AG04450 (cell line): ENCODE data around the gene MAML1. TPM values are rescaled to one million over a fixed set of nuclear protein-coding genes. Genes with fewer than 3 reads are reported as not detected.

Experiments used
- CTCF ChIA-PET: fragments of 300-600, 350-600 bp; formaldehyde crosslinking; extraction: SDS; loops from one replicate; lab custom pipeline; 2022; ENCODE audit warnings: antibody characterized with exemption, inconsistent platforms; lab: Charles Lee
- POLR2A ChIA-PET: fragments of 350-600 bp; formaldehyde crosslinking; extraction: SDS; loops from one replicate; lab custom pipeline; 2021; ENCODE audit warnings: antibody characterized with exemption, inconsistent platforms; lab: Yijun Ruan, JAX
- DNase-seq: peaks from one replicate; pipeline ENCODE4 v3.0.0-alpha.2; 2011; ENCODE audit warnings: low read depth, low spot score
- H3K27ac ChIP-seq: one replicate; pipeline ENCODE4 v1.5.1; 2012; ENCODE audit warnings: low read depth, low read length, control low read depth
- H3K27me3 ChIP-seq: one replicate; pipeline ENCODE4 v1.6.0; 2012; ENCODE audit warnings: low read length; ENCODE audit not compliant: control insufficient read depth, insufficient read depth
- H3K4me3 ChIP-seq: 2 replicates; pipeline ENCODE4 v1.5.1; 2011; ENCODE audit warnings: mild to moderate bottlenecking, low read depth, low read length, control low read depth
- H3K9me3 ChIP-seq: 2 replicates; pipeline ENCODE4 v1.5.1; 2012; ENCODE audit warnings: low read length; ENCODE audit not compliant: control insufficient read depth, insufficient read depth
- CTCF ChIP-seq: IDR thresholded peaks from 2 replicates; pipeline ENCODE4 v1.5.1; 2011; ENCODE audit warnings: low read depth, low read length, control low read depth, inconsistent platforms
- polyA plus RNA-seq: library from polyadenylated mRNA; depleted of rRNA; stranded (reverse); fragments of >200 nt; gene quantifications from 2 replicates; pipeline ENCODE4 v1.2.3, GENCODE V29; 2011

The MAML1 gene
- polyA plus RNA-seq, 1 experiment = 4.9 TPM

GRCh38 chr5:179805529-179806249 lies 73.1 kb downstream of the MAML1 start:
- CTCF ChIA-PET = interaction anchor here (0.5 kb wide), 1 partner anchor 37 kb away, joined by 5 read pairs; no protein-coding TSS in a partner anchor
- no peak for DNase-seq
- H3K9me3 ChIP-seq = no peaks in the 10 kb centered on the region; the same call in 1 of the 2 replicates
- H3K4me3 ChIP-seq = peak overlapping the region; percentile 77
- no peaks in the 10 kb centered on the region for H3K27me3 ChIP-seq
- TF ChIP-seq CTCF = no peak
- POLR2A ChIA-PET = interaction anchor here (1.2 kb wide), 1 partner anchor 15 kb away, joined by 5 read pairs; the partner anchor contains the start of gene SQSTM1
- no peak overlapping the region for H3K27ac ChIP-seq

GRCh38 chr5:179806250-179807048 lies 73.8 kb downstream of the MAML1 start, which contains the start of gene MGAT4B:
Gene MGAT4B, minus strand, starts transcription at chr5:179806866. Its CDS starts 283 bp downstream, at chr5:179806583.
- no peak for DNase-seq
- Histone ChIP-seq H3K9me3 (peaks cover 6% of the 10 kb centered on the region; the same call in 1 of the 2 replicates), H3K27ac (peak within 1 kb of the TSS; percentile 21), H3K4me3 (peak within 1 kb of the TSS; percentile 77), H3K27me3 (no peaks in the 10 kb centered on the region)
- ChIA-PET POLR2A (interaction anchor here (0.5 to 1.4 kb wide), 6 partner anchors 13 to 138 kb away, joined by 3 to 14 read pairs (median 5); partner anchors contain the start of gene SQSTM1), CTCF (interaction anchor here (0.5 kb wide), 1 partner anchor 37 kb away, joined by 5 read pairs; no protein-coding TSS in a partner anchor)
- no peak for TF ChIP-seq CTCF

GRCh38 chr5:179812135-179812825 lies 79.7 kb downstream of the MAML1 start:
- peaks cover 6% of the 10 kb centered on the region; the same call in 1 of the 2 replicates for H3K9me3 ChIP-seq
- CTCF ChIA-PET = no interaction called here
- POLR2A ChIA-PET = no interaction called here
- H3K27ac ChIP-seq = no peak overlapping the region
- H3K27me3 ChIP-seq = no peaks in the 10 kb centered on the region
- H3K4me3 ChIP-seq = no peak overlapping the region
- no peak for TF ChIP-seq CTCF
- DNase-seq = no peak

GRCh38 chr5:179812997-179813607 lies 80.5 kb downstream of the MAML1 start:
- no peak overlapping the region for H3K27ac ChIP-seq
- ChIA-PET CTCF (no interaction called here), POLR2A (no interaction called here)
- no peak overlapping the region for H3K4me3 ChIP-seq
- TF ChIP-seq CTCF = no peak
- H3K27me3 ChIP-seq = no peaks in the 10 kb centered on the region
- no peak for DNase-seq
- peaks cover 6% of the 10 kb centered on the region; the same call in 1 of the 2 replicates for H3K9me3 ChIP-seq
